Prostate gland (tissue), 2 donors: ENCODE results near the gene SLC51B. TPM values are rescaled to one million over a fixed set of nuclear protein-coding genes. Genes with fewer than 3 reads are reported as not detected.
A peak's percentile ranks its signal among the peaks of the same experiment; 100 is the strongest.
"Not testable (repeated sequence)": the region's sequence is repeated elsewhere in the genome, so short reads cannot be mapped to it uniquely, and the experiment has no call there.

Experiments
- DNase-seq: peaks from one replicate; pipeline ENCODE4 v3.0.0-alpha.2; 2019; ENCODE audit warnings: low spot score
- H3K27ac ChIP-seq, 2 donors: fragments of 200-600 bp; sonication (generic); 2 replicates each; pipeline ENCODE4 v1.5.1; 2017 to 2019
- H3K27me3 ChIP-seq: fragments of 200-600 bp; sonication (generic); replicated peaks from 2 replicates; pipeline ENCODE4 v1.5.1; 2019; ENCODE audit not compliant: insufficient read depth
- H3K36me3 ChIP-seq, 2 donors: fragments of 200-600 bp; sonication (generic); 1 replicate in 1 of 2; 2 replicates in 1 of 2; pipeline versions ENCODE4 v1.5.1 to v1.8.1; 2017 to 2019
- H3K4me1 ChIP-seq: fragments of 200-600 bp; sonication (generic); replicated peaks from 2 replicates; pipeline ENCODE4 v1.5.1; 2019
- H3K4me3 ChIP-seq, 2 donors: fragments of 200-600 bp; sonication (generic); 2 replicates each; pipeline ENCODE4 v1.5.1; 2017 to 2019
- H3K9me3 ChIP-seq: fragments of 200-600 bp; sonication (generic); 2 replicates; pipeline ENCODE4 v1.5.1; 2017
- CTCF ChIP-seq, 4 experiments: fragments of 200-600 bp in 2 of 4; fragments of 450-650 bp in 2 of 4; sonication (generic) in 2 of 4; IDR thresholded peaks; 1 replicate in 3 of 4; 2 replicates in 1 of 4; pipeline ENCODE4 v1.5.1; 2016 to 2019; ENCODE audit warnings: antibody characterized with exemption in 4 of 4, mild to moderate bottlenecking in 2 of 4, moderate library complexity in 2 of 4
- POLR2A ChIP-seq: fragments of 450-650 bp; IDR thresholded peaks from one replicate; pipeline ENCODE4 v1.6.1; 2016; ENCODE audit warnings: antibody characterized with exemption, mild to moderate bottlenecking
- POLR2AphosphoS5 ChIP-seq: sonication (generic); formaldehyde crosslinking; IDR thresholded peaks from one replicate; pipeline ENCODE4 v1.6.1; 2017; ENCODE audit warnings: antibody characterized with exemption
- WGBS: methylation state at CpG from one replicate; pipeline ENCODE4 v1.1.5; 2018; 5-methylcytosine and 5-hydroxymethylcytosine counted together
- intact Hi-C: fragments of 100-400 bp; cut with DNase I; formaldehyde crosslinking; loops from one replicate; pipeline ENCODE4 v1.14.2; 2022
- total RNA-seq, 2 donors: library from RNA; depleted of rRNA; stranded (reverse); fragments of >200 nt; gene quantifications; one replicate each; pipeline ENCODE4 v1.1.0, GENCODE V29; 2016

SLC51B gene
- total RNA-seq, 2 donors from 2014 or later: 0.68 TPM; not detected in 1

GRCh38 chr15:65096481-65097385, 51.5 kb downstream of the SLC51B start:
- 84% methylated on average over 6 of the region's 6 CpGs for WGBS
- intact Hi-C loops: loop anchor here (5.0 kb wide), 1 partner anchor 59 kb away; no protein-coding TSS in a partner anchor
- TF ChIP-seq CTCF (IDR thresholded peaks at IDR 0.05) (no peak), POLR2A (no peak), POLR2AphosphoS5 (no peak)

GRCh38 chr15:65097651-65098263, 52.6 kb downstream of the SLC51B start:
- no peak for DNase-seq
- no peaks in the 10 kb centered on the region for H3K4me1 ChIP-seq
- 96% methylated on average over 7 of the region's 7 CpGs for WGBS
- H3K9me3 ChIP-seq: no peaks in the 10 kb centered on the region
- intact Hi-C loops: loop anchor here (5.0 kb wide), 1 partner anchor 60 kb away; no protein-coding TSS in a partner anchor
- H3K4me3 ChIP-seq: no peak overlapping the region
- H3K36me3 ChIP-seq: no peaks in the 10 kb centered on the region
- no peak for TF ChIP-seq POLR2A
- TF ChIP-seq CTCF (IDR thresholded peaks at IDR 0.05): no peak
- TF ChIP-seq POLR2AphosphoS5: no peak
- no peaks in the 10 kb centered on the region for H3K27me3 ChIP-seq
- H3K27ac ChIP-seq: no peak overlapping the region

More at GRCh38 chr15:65096481-65097385, 51.5 kb downstream of the SLC51B start:
- Histone ChIP-seq H3K4me1 (no peaks in the 10 kb centered on the region), H3K36me3 (no peaks in the 10 kb centered on the region), H3K27ac (no peak overlapping the region), H3K27me3 (no peaks in the 10 kb centered on the region), H3K9me3 (no peaks in the 10 kb centered on the region), H3K4me3 (no peak overlapping the region)
- no peak for DNase-seq

DNA sequence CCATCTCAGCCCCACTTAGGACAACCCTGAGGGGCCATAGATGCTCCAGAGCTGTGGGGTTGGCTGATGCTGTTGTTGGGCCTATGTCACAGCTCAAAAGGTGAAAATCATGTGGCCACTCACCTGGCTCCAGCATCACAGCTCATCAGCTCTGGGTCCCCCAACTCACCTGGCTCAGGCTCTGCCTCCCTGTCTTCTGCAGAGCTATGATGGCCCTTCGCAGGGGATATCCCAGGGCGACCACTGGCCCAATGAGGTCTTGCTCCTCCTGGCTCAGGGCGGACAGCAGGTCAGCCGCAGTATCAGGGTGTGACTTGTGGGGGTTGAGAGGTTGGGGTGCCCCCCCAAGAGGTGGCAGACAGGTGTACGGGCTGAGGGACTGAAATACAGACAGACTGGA, 54.1 kb downstream of the SLC51B start:
- no peaks in the 10 kb centered on the region for H3K4me1 ChIP-seq
- intact Hi-C loops: loop anchor here (5.0 kb wide), 1 partner anchor 62 kb away; no protein-coding TSS in a partner anchor
- no peaks in the 10 kb centered on the region for H3K9me3 ChIP-seq
- no peaks in the 10 kb centered on the region for H3K36me3 ChIP-seq
- H3K4me3 ChIP-seq: no peak overlapping the region
- whole genome bisulfite sequencing: 93% methylated on average over 5 of the region's 5 CpGs
- TF ChIP-seq POLR2AphosphoS5 (no peak), POLR2A (no peak), CTCF (IDR thresholded peaks at IDR 0.05) (no peak)
- no peak overlapping the region for H3K27ac ChIP-seq
- no peak for DNase-seq
- H3K27me3 ChIP-seq: no peaks in the 10 kb centered on the region

GRCh38 chr15:65099801-65100200, 54.6 kb downstream of the SLC51B start:
- intact Hi-C loops: loop anchor here (5.0 kb wide), 1 partner anchor 62 kb away; no protein-coding TSS in a partner anchor
- not testable (repeated sequence) for H3K4me3 ChIP-seq, H3K4me1 ChIP-seq, H3K36me3 ChIP-seq, DNase-seq, H3K27me3 ChIP-seq, H3K9me3 ChIP-seq, H3K27ac ChIP-seq
- WGBS: 94% methylated on average over 10 of the region's 10 CpGs

- DNase-seq: peak; percentile 35
- Histone ChIP-seq H3K36me3 (no peaks in the 10 kb centered on the region), H3K9me3 (no peaks in the 10 kb centered on the region), H3K27ac (peak overlapping the region in 1 of 2 donors; percentile 54), H3K4me3 (no peak overlapping the region), H3K4me1 (no peaks in the 10 kb centered on the region), H3K27me3 (no peaks in the 10 kb centered on the region)
- WGBS: 57% methylated on average over 7 of the region's 7 CpGs
- TF ChIP-seq POLR2AphosphoS5 (peak; percentile 28), CTCF (IDR thresholded peaks at IDR 0.05) (no peak)
- intact Hi-C loops: no loop called here
Observed at GRCh38 chr15:65100442-65100841, 55.3 kb downstream of the SLC51B start.
